AG09319 (cell line): Measurements from ENCODE around the gene NSG1.

Source experiments
- DNase-seq: peaks from one replicate; pipeline ENCODE4 v3.0.0-alpha.2; 2010; ENCODE audit warnings: low read depth; ENCODE audit errors: extremely low read depth
- CTCF ChIP-seq: IDR thresholded peaks from 2 replicates; pipeline ENCODE4 v1.5.1; 2011; ENCODE audit warnings: low read depth, mild to moderate bottlenecking, inconsistent platforms, low read length, moderate library complexity

The NSG1 gene

GRCh38 chr4:4412641-4413372 lies 25.9 kb downstream of the NSG1 start:
- no peak for DNase-seq
- TF ChIP-seq CTCF, result no peak

- no peak for TF ChIP-seq CTCF
- no peak for DNase-seq
These were observed 26.4 kb downstream of the NSG1 start for GRCh38 chr4:4413373-4413725.

GRCh38 chr4:4413806-4414205 lies 26.9 kb downstream of the NSG1 start:
- DNase-seq, result no peak
- TF ChIP-seq CTCF, result no peak

GRCh38 chr4:4415107-4415805 lies 28.4 kb downstream of the NSG1 start:
- TF ChIP-seq CTCF, result no peak
- DNase-seq, result no peak

GRCh38 chr4:4415806-4416805 lies 29.2 kb downstream of the NSG1 start:
- DNase-seq, result no peak
- TF ChIP-seq CTCF, result no peak

- DNase-seq, result no peak
- no peak for TF ChIP-seq CTCF
These were observed 30.1 kb downstream of the NSG1 start for GRCh38 chr4:4416981-4417380.
